Measurements from ENCODE around the gene TEX50. TPM values are rescaled to one million over a fixed set of nuclear protein-coding genes. Genes with fewer than 3 reads are reported as not detected.
"Not testable (repeated sequence)": the region's sequence is repeated elsewhere in the genome, so short reads cannot be mapped to it uniquely, and the experiment has no call there.

TEX50 gene
- total RNA-seq, 1 donor from 2014 or later: not detected

DNA sequence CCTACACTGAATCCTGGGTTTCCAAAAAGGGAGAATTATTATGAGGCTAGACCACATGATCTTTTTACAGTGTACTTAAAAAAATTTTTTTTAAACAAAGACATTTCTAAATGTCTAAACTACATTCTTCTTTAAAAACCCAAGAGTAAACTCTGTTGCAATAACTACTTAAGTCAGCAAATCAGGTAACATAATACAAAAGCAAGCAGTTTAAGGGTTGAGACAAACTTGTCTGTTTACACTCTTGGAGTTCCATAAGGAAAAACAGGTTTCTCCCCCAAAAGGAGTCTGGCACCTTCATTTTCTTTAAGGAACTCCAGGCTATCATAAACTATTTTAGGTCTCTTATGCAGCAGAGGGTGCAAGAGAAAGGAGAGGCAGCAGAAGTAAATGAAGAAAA lies 47.0 kb downstream of the TEX50 start:
- TF ChIP-seq, protein P1, sequence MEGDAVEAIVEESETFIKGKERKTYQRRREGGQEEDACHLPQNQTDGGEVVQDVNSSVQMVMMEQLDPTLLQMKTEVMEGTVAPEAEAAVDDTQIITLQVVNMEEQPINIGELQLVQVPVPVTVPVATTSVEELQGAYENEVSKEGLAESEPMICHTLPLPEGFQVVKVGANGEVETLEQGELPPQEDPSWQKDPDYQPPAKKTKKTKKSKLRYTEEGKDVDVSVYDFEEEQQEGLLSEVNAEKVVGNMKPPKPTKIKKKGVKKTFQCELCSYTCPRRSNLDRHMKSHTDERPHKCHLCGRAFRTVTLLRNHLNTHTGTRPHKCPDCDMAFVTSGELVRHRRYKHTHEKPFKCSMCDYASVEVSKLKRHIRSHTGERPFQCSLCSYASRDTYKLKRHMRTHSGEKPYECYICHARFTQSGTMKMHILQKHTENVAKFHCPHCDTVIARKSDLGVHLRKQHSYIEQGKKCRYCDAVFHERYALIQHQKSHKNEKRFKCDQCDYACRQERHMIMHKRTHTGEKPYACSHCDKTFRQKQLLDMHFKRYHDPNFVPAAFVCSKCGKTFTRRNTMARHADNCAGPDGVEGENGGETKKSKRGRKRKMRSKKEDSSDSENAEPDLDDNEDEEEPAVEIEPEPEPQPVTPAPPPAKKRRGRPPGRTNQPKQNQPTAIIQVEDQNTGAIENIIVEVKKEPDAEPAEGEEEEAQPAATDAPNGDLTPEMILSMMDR (IDR thresholded peaks at IDR 0.05): no peak
- H3K27ac ChIP-seq: no peak overlapping the region
- intact Hi-C loops (cut with DNase I): no loop called here
- no peaks in the 10 kb centered on the region for H3K4me1 ChIP-seq
- DNase-seq (ENCODE audit: low spot score in 2 of 2): no peak
- H3K27me3 ChIP-seq: no peaks in the 10 kb centered on the region
- H3K36me3 ChIP-seq: no peaks in the 10 kb centered on the region
- no peak overlapping the region for H3K4me3 ChIP-seq
- H3K9me3 ChIP-seq: no peaks in the 10 kb centered on the region

DNA sequence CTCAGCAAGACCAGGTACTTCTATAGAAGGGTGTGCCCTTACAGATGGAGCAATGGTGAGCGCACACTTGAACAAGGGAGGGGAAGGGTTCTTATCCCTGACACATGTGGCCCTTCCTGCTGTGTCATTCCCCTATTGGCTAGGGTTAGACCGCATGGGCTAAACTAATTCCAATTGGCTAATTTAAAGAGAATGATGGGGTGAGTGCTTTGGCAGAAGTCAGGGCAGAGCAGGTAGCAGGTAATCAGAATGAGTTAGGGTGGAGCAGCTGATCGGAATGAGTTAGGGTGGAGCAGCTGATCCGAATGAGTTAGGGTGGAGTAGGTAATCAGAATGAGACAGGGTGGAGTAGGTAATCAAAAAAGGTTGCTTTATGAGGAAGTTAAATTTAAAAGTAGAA lies 48.7 kb downstream of the TEX50 start:
- DNase-seq (ENCODE audit: low spot score in 2 of 2); H3K27ac ChIP-seq; H3K36me3 ChIP-seq; H3K9me3 ChIP-seq; H3K4me3 ChIP-seq; intact Hi-C loops (cut with DNase I); H3K27me3 ChIP-seq; H3K4me1 ChIP-seq: not testable (repeated sequence)

DNA sequence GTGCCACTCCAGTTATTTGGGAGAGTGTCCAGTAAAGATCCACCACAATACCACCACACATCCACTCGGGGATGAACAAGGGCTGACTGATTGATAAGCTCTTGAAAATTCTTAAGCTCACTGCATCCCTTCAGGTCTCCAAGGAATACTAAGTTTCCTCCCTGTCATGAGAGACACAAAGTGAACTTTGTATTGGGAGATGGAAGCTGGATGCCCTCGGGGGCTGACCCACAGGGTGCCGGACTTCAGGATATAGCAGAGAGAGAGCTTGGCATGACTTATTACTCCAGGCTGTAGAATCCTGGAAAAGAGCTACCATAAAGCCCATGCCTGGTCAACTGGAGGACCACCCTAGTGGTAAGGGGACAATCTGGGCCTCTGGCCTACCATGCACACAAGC lies 50.0 kb downstream of the TEX50 start:
- H3K9me3 ChIP-seq; DNase-seq (ENCODE audit: low spot score in 2 of 2); intact Hi-C loops (cut with DNase I); H3K27me3 ChIP-seq; H3K4me1 ChIP-seq; H3K4me3 ChIP-seq; H3K36me3 ChIP-seq; H3K27ac ChIP-seq: not testable (repeated sequence)

Other genes with a start within 250 kb of the TEX50 start
- 163 TPM for gene PRDX6, start 158.0 kb upstream of the TEX50 start, total RNA-seq
- gene SLC9C2, start 32.3 kb upstream of the TEX50 start, total RNA-seq: not detected
- gene ANKRD45, start 34.5 kb downstream of the TEX50 start, total RNA-seq: not detected
- gene KLHL20, start 79.6 kb downstream of the TEX50 start, total RNA-seq: 15.5 TPM
- 12.1 TPM for gene DARS2, start 189.3 kb downstream of the TEX50 start, total RNA-seq
- 0.53 TPM for gene CENPL, start 189.5 kb downstream of the TEX50 start, total RNA-seq
- gene GAS5, start 232.7 kb downstream of the TEX50 start, total RNA-seq: 149 TPM
- gene ZBTB37, start 233.0 kb downstream of the TEX50 start, total RNA-seq: 5.0 TPM